ENCODE measurements around the gene HIPK1. TPM values are rescaled to one million over a fixed set of nuclear protein-coding genes. Genes with fewer than 3 reads are reported as not detected.

HIPK1 gene
- total RNA-seq, 2 experiments from 2014 or later = 20.4 to 52.6 TPM

DNA sequence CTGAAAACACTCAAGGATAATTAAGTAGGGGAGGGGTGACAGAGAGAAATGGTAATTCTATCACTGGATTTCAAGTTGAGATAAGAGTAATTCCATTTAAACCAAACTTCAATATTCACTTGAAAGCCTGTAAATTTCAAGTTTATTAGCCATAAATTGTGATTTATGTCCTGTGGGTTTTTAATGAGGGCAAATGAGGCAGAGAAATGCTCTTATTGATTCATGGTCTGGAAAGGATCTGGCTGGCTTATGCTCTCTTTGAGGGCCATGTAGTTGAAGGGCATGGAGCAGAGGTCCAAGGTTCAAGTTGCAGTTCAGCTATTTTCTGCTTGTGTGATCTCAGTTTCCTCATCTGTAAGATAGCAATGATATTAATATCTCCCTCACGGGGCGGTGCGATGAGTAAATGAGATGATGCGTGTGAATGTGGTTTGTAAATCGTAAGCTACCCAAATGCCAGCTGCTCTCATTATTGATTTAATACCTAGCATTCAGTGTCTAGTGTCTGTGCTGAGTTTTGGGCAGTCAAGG, 62.4 kb downstream of the HIPK1 start:
- H3K36me3 ChIP-seq (ENCODE audit: insufficient read depth, low read length) = no peaks in the 10 kb centered on the region
- intact Hi-C loops (cut with micrococcal nuclease; ENCODE audit: unreplicated experiment) = no loop called here
- H2AFZ ChIP-seq (ENCODE audit: low read length) = no peak overlapping the region
- no peak overlapping the region for H3K4me3 ChIP-seq (ENCODE audit: low read depth, low read length, poor library complexity, severe bottlenecking)
- DNase-seq (ENCODE audit: low spot score) = no peak
- H3K9me3 ChIP-seq (ENCODE audit: low read length) = peaks cover 9% of the 10 kb centered on the region; the same call in 1 of the 2 replicates
- POLR2A ChIA-PET = no interaction called here
- H3K4me2 ChIP-seq (ENCODE audit: low read length) = no peak overlapping the region
- TF ChIP-seq EZH2phosphoT487 (IDR thresholded peaks at IDR 0.05; ENCODE audit: borderline replicate concordance, low read depth, low read length) = no peak
- TF ChIP-seq, protein P1, sequence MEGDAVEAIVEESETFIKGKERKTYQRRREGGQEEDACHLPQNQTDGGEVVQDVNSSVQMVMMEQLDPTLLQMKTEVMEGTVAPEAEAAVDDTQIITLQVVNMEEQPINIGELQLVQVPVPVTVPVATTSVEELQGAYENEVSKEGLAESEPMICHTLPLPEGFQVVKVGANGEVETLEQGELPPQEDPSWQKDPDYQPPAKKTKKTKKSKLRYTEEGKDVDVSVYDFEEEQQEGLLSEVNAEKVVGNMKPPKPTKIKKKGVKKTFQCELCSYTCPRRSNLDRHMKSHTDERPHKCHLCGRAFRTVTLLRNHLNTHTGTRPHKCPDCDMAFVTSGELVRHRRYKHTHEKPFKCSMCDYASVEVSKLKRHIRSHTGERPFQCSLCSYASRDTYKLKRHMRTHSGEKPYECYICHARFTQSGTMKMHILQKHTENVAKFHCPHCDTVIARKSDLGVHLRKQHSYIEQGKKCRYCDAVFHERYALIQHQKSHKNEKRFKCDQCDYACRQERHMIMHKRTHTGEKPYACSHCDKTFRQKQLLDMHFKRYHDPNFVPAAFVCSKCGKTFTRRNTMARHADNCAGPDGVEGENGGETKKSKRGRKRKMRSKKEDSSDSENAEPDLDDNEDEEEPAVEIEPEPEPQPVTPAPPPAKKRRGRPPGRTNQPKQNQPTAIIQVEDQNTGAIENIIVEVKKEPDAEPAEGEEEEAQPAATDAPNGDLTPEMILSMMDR (conservative IDR thresholded peaks at IDR 0.05; ENCODE audit: low read length) = no peak
- H3K79me2 ChIP-seq (ENCODE audit: insufficient read depth, low read depth, low read length) = no peaks in the 10 kb centered on the region
- BruUV-seq (replicated peaks) = no TSS peak
- no peaks in the 10 kb centered on the region for H3K9me2 ChIP-seq (ENCODE audit: insufficient read depth, low read length)
- H4K20me1 ChIP-seq (ENCODE audit: insufficient read depth, low read length) = no peaks in the 10 kb centered on the region
- CTCF ChIA-PET (ENCODE audit: unreplicated experiment) = no interaction called here
- H3K4me1 ChIP-seq (ENCODE audit: insufficient read depth, low read length, poor library complexity, severe bottlenecking) = no peaks in the 10 kb centered on the region
- H3K27ac ChIP-seq (ENCODE audit: low read depth, low read length, poor library complexity, severe bottlenecking) = no peak overlapping the region

- intact Hi-C loops (cut with micrococcal nuclease; ENCODE audit: unreplicated experiment) = no loop called here
- H3K4me3 ChIP-seq (ENCODE audit: low read depth, low read length, poor library complexity, severe bottlenecking) = no peak overlapping the region
- H3K4me1 ChIP-seq (ENCODE audit: insufficient read depth, low read length, poor library complexity, severe bottlenecking) = no peaks in the 10 kb centered on the region
- H4K20me1 ChIP-seq (ENCODE audit: insufficient read depth, low read length) = no peaks in the 10 kb centered on the region
- no peaks in the 10 kb centered on the region for H3K79me2 ChIP-seq (ENCODE audit: insufficient read depth, low read depth, low read length)
- BruUV-seq (replicated peaks) = no TSS peak
- DNase-seq (ENCODE audit: low spot score) = no peak
- no peak overlapping the region for H2AFZ ChIP-seq (ENCODE audit: low read length)
- H3K9me3 ChIP-seq (ENCODE audit: low read length) = peaks cover 14% of the 10 kb centered on the region; the same call in 1 of the 2 replicates
- H3K9me2 ChIP-seq (ENCODE audit: insufficient read depth, low read length) = no peaks in the 10 kb centered on the region
- H3K27ac ChIP-seq (ENCODE audit: low read depth, low read length, poor library complexity, severe bottlenecking) = no peak overlapping the region
- ChIA-PET POLR2A (interaction anchor here (1.3 kb wide), 1 partner anchor 46 kb away, joined by 4 read pairs; no protein-coding TSS in a partner anchor), CTCF (ENCODE audit: unreplicated experiment) (no interaction called here)
- TF ChIP-seq EZH2phosphoT487 (IDR thresholded peaks at IDR 0.05; ENCODE audit: borderline replicate concordance, low read depth, low read length) = no peak
- TF ChIP-seq, protein P1 (conservative IDR thresholded peaks at IDR 0.05; ENCODE audit: low read length) = no peak
- H3K4me2 ChIP-seq (ENCODE audit: low read length) = no peak overlapping the region
- H3K36me3 ChIP-seq (ENCODE audit: insufficient read depth, low read length) = no peaks in the 10 kb centered on the region
Measured at GRCh38 chr1:113993072-113993471, 63.9 kb downstream of the HIPK1 start.

GRCh38 chr1:113993766-113994165, 64.6 kb downstream of the HIPK1 start:
- BruUV-seq (replicated peaks) = no TSS peak
- ChIA-PET POLR2A (interaction anchor here (0.6 to 0.7 kb wide), 2 partner anchors 59 to 475 kb away, joined by 3 read pairs; no protein-coding TSS in a partner anchor), CTCF (ENCODE audit: unreplicated experiment) (no interaction called here)
- no peak overlapping the region for H3K27ac ChIP-seq (ENCODE audit: low read depth, low read length, poor library complexity, severe bottlenecking)
- no peak overlapping the region for H2AFZ ChIP-seq (ENCODE audit: low read length)
- intact Hi-C loops (cut with micrococcal nuclease; ENCODE audit: unreplicated experiment) = no loop called here
- DNase-seq (ENCODE audit: low spot score) = no peak
- H3K79me2 ChIP-seq (ENCODE audit: insufficient read depth, low read depth, low read length) = no peaks in the 10 kb centered on the region
- peaks cover 14% of the 10 kb centered on the region; the same call in 1 of the 2 replicates for H3K9me3 ChIP-seq (ENCODE audit: low read length)
- H3K4me1 ChIP-seq (ENCODE audit: insufficient read depth, low read length, poor library complexity, severe bottlenecking) = no peaks in the 10 kb centered on the region
- no peak overlapping the region for H3K4me3 ChIP-seq (ENCODE audit: low read depth, low read length, poor library complexity, severe bottlenecking)
- TF ChIP-seq, protein P1 (conservative IDR thresholded peaks at IDR 0.05; ENCODE audit: low read length) = no peak
- no peak for TF ChIP-seq EZH2phosphoT487 (IDR thresholded peaks at IDR 0.05; ENCODE audit: borderline replicate concordance, low read depth, low read length)
- H3K9me2 ChIP-seq (ENCODE audit: insufficient read depth, low read length) = no peaks in the 10 kb centered on the region
- no peaks in the 10 kb centered on the region for H3K36me3 ChIP-seq (ENCODE audit: insufficient read depth, low read length)
- H3K4me2 ChIP-seq (ENCODE audit: low read length) = no peak overlapping the region
- no peaks in the 10 kb centered on the region for H4K20me1 ChIP-seq (ENCODE audit: insufficient read depth, low read length)

All from OCI-LY7 (cell line).